OCI-LY3 (cell line): Measurements from ENCODE around the gene TLCD5.

ENCODE experiments used
- CTCF ChIP-seq: fragments of 200-600, 300-600 bp; sonication (generic); IDR thresholded peaks from 2 replicates; pipeline ENCODE4 v1.5.1; 2014; ENCODE audit warnings: antibody characterized with exemption, low read length, low read depth
- EZH2phosphoT487 ChIP-seq: fragments of 200-600 bp; shearing (Covaris generic); IDR thresholded peaks from 2 replicates; pipeline ENCODE4 v1.6.1; 2018; ENCODE audit warnings: antibody characterized with exemption, mixed run types, low read depth

DNA sequence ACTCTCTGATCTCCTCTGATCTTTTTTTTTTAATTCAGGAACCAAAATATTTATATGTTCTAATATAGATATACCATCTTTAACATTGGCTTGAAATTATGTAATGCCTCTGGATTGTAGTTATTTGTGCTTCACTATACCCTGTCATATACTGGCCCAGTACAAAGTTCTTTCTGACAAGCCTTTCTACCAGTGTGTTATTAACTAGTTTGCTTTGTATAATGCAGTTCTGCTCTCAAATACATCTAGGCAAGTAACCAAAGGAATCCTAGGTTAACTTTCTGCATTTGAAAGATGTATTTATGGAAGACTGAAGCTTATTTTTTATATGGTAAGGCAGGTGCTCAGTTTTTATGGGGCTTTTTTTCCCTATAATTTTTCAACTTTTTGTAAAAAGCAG, 47.2 kb downstream of the TLCD5 start:
- TF ChIP-seq CTCF (no peak), EZH2phosphoT487 (no peak)
